HG03521 (cell line): ENCODE measurements around the gene DOCK10.
A peak's percentile ranks its signal among the peaks of the same experiment; 100 is the strongest.

Source experiments
- ATAC-seq: cut with Tn5 transposase; IDR thresholded peaks from one replicate; pipeline ENCODE4 v1.9.1; 2021; ENCODE audit warnings: mild to moderate bottlenecking, moderate library complexity; ENCODE audit not compliant: unreplicated experiment

The DOCK10 gene

GRCh38 chr2:224885836-224886547 is 156.3 kb downstream of the DOCK10 start:
- peak; percentile 84 for ATAC-seq

GRCh38 chr2:224885291-224885690 is 157.0 kb downstream of the DOCK10 start:
- ATAC-seq = no peak

DNA sequence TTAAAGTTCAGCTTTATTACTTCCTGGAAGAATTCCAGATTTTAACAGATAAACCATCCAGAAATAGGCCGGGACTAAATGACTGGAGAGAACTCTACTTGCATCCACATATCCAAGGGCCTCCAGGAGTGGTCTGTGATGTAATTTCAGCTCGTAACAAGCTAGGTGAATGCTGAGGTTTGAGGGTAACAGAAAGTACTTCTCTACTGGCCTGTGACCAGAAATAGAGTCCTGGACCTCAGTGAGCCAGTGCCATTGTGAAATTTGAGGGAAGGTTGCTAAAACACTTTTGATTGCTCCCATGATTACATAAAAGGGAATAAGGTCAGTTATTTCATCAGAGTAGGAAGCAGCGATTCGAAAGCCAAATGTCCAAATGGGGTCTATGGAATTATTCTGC is 158.1 kb downstream of the DOCK10 start:
- no peak for ATAC-seq

- no peak for ATAC-seq
Observed at GRCh38 chr2:224883700-224884099, 158.6 kb downstream of the DOCK10 start.

GRCh38 chr2:224883172-224883516 is 159.1 kb downstream of the DOCK10 start:
- ATAC-seq = no peak

DNA sequence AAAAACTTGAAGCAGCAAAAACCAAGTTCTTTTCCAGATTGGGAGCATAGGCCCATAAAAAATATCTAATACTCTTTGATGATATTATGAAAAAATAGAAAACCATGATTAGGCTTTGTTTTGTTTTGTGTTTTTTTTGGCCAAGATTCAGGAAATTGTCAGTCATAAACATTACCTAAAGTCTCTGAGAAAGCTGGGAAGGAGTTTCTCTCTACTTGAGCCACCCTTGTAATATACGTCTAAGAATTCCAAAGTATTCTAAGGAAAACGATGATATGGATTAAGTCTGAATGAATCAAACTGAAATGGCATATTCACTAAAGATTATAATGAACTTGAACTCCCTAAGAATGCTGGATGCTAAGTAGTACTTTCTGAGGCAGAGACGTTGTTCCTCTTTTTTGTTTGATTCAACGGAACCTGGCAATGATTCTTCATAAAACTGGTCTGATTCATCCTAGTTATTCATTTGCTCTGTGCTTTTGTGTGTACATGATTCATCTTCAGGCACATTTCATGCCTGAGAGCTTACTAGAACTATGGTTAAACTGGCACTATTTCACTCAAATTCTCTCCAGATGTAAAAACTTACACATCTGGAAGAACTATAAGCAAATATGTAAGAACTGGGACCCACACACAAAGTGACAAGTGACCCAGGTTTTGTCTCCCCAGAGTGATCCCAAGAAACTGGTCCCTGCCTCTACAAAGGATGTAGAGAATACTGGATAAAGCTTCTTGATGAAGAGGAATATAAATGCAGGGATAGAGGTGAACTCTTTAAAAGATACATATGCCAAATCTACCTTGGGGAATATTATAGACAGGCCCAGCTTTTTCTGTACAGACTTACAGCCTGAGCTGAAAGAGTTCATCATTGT is 159.7 kb downstream of the DOCK10 start:
- no peak for ATAC-seq

GRCh38 chr2:224881846-224882245 is 160.4 kb downstream of the DOCK10 start:
- no peak for ATAC-seq

DNA sequence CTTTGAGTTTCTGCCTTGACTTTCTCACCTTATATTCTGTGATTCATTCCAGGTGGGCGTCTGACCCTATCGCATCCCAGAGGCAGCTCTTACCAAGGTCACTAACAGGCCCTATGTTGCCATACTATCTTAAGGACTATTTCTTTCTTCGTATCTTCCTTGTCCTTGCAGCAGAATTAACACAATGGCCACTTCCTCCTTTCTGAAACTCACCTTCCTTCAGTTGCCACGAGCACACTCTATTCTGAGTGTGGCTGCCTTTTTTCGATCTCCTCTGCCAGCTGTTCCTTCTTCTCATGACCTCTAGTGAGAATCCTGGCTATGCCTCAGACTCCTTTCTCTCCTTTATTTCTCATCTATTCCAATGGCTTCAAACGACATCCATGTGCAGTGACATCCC is 165.7 kb downstream of the DOCK10 start:
- ATAC-seq = no peak

GRCh38 chr2:224875841-224876240 is 166.4 kb downstream of the DOCK10 start:
- no peak for ATAC-seq

DNA sequence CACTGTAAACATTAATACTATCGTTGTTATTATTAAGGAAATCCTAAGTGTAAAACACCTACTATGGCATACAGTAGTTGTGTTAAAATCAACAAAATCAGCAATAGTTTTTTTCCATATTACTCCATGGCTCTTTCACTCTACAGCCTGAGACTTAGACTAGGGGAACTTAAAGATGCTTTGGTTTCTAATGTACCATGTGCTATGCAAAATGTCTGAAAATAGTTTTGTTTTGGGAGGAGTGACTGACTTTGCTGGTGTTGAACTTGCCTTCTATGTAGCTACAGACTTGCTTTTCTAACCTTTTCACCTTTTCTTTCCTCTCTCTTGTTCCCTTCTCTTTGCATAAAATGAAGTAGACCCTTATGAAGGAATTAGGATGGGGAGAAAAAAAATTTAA is 167.1 kb downstream of the DOCK10 start:
- ATAC-seq = no peak

GRCh38 chr2:224871813-224872212 is 170.5 kb downstream of the DOCK10 start:
- no peak for ATAC-seq

GRCh38 chr2:224870341-224870740 is 171.9 kb downstream of the DOCK10 start:
- no peak for ATAC-seq

GRCh38 chr2:224869601-224870233 is 172.6 kb downstream of the DOCK10 start:
- ATAC-seq = no peak

DNA sequence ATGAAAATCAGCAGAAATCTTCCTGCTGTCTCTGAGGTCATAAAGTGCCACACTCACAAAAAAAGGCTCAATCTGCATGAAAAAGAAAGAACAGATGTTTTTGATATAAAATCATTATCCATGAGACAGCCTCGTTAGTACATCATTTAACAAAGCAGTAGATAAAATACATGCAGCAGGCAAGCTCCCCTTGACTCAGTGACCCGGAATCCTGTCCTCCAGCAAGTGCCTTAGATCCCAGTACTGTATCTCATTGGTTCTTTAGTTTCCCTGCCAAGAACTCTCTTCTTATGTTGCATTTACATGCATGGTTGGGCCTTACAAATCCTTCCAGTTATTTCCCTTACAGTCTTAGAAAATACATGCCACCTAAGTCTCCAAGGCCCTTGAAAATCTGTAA is 177.3 kb downstream of the DOCK10 start:
- ATAC-seq = no peak

DNA sequence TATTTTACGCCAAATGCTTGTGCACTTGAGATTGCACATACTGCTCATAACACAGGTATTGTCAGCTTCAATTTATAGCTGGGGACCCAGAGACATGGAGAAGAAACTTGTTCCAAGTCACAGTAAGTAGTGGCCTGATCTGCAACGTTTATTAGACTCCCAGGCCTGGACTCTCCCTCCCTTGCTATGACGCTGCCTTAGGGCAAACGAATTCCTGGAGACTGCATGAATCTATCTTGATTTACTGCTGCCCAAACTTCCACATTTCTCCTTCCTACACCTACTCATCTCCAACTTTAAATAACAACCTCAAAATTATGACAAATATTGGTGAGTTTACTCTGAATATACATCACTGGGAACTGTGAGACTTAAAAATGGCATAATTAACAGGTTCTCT is 181.0 kb downstream of the DOCK10 start:
- ATAC-seq = no peak

DNA sequence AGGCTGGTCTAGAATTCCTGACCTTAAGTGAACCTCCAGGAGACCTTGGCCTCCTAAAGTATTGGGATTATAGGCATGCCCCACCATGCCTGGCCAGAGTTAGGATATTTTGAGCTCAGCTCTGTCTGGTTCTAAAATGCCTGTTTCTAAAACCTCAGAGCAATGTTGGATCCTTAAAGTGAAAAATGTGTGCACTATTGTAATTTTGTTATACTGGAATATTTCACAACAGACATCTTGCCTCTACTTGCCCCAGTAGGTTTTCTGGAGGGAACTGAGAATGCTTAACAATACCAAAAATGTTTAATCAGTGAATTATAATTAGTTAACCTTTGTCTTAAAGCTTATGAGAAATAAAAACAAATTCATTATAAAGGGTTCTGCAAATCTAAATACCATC is 181.5 kb downstream of the DOCK10 start:
- no peak for ATAC-seq

DNA sequence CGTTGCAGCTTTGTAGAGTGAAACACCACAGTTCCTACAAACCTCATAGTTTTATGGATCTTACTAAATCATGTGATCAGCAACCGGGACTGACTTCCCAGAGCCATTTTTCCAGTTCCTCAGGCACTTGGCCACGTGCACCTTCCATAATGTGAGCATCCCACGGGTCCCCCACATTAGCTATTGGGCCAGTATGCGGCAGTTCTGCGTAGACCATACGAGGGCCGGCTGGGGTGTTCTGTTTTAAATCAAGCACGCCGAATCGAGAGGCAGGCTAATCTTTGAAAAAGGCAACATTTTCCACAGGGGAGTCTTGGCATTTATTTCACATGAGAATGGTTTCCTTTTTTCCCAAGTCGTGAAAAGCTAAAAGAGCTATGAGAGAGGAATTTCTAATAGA is 190.5 kb downstream of the DOCK10 start:
- no peak for ATAC-seq

GRCh38 chr2:224850081-224850480 is 192.2 kb downstream of the DOCK10 start:
- no peak for ATAC-seq

DNA sequence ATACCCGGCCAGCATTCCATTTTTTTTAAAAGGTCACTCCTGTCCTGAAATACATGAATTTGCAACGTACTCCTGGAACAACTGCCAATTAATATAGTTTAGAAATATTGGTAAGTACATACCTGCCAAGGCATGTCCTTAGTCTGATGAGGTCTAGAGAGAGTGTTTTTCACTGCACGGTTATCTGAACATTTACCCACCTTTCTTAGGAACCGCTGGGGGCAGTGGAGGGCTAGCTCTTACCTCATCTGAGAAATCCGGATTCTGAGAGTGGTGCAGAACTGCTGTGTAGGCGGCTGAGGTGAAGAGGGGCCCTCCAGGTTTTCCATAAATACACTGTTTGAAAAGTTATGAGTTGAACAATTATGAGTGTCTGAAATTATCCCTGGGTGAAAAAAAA is 193.0 kb downstream of the DOCK10 start:
- no peak for ATAC-seq

GRCh38 chr2:224847961-224848850 is 194.1 kb downstream of the DOCK10 start:
- ATAC-seq = no peak

GRCh38 chr2:224847381-224847780 is 194.9 kb downstream of the DOCK10 start:
- no peak for ATAC-seq
